ENCODE measurements around the gene MSRB1. TPM values are rescaled to one million over a fixed set of nuclear protein-coding genes. Genes with fewer than 3 reads are reported as not detected.
"Not testable (repeated sequence)": the region's sequence is repeated elsewhere in the genome, so short reads cannot be mapped to it uniquely, and the experiment has no call there.

MSRB1 gene
- total RNA-seq, 1 experiment from 2014 or later = 31.7 TPM

- DNase-seq (ENCODE audit: low spot score) = not testable (repeated sequence)
These were observed 19.5 kb upstream of the MSRB1 start for GRCh38 chr16:1962161-1963153.

DNA sequence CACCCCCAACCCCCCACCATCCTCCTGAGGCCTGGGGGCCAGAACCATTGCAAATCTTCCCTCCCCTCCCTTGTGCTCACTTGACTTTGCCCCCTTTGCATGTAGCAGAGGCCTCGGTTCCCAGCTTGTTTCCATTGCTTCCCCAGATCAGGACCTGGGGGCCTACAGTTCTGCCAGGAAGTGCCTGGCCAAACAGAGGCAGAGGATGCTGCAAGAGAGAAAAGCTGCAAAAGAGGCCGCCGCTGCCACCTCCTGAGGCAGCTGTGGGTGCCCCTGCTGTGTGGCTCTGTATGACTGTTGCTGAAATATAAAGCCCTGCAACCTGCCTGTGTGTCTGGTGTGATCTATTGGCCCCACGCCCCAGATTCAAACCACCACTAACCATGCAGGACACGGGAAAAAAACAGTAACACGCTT is 18.7 kb upstream of the MSRB1 start:
- peak; percentile 19 for DNase-seq (ENCODE audit: low spot score)

DNA sequence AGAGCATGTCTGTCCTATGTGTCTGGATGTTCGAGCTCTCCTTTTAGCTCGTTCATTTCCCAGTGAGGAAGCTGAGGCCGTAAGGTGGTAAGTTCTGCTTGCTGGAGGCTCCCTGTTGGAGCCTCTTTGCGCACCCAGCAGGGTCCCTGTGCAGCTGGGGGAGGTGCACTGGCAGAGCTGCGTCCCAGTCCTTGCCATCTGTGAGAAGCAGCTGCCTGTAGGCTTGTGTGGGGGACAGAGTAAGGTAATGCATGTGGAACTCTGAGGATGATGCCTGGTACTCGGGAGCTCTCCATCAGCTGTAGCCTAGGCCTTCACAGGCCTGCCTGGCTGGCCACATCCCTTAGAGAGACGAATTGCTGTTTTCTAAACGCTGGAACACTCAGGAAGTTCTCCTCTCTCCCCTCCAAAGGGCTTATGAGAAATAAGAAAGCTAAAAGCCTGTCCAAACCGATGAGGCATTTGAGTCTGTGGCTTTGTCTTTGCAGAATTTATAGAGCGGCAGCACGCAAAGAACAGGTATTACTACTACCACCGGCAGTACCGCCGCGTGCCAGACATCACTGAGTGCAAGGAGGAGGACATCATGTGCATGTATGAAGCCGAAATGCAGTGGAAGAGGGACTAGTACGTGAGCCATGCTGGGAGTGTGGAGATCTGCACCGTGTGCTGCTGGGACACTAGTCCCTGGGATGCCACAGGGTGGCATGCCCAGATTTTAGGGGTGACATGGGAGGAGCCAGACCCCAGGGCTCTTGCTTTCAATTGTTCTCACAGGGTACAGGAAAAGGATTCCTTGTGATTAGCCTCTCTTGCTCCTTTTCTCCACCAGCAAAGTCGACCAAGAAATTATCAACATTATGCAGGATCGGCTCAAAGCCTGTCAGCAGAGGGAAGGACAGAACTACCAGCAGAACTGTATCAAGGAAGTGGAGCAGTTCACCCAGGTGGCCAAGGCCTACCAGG is 17.9 kb upstream of the MSRB1 start:
- peak; percentile 77 for DNase-seq (ENCODE audit: low spot score)

DNA sequence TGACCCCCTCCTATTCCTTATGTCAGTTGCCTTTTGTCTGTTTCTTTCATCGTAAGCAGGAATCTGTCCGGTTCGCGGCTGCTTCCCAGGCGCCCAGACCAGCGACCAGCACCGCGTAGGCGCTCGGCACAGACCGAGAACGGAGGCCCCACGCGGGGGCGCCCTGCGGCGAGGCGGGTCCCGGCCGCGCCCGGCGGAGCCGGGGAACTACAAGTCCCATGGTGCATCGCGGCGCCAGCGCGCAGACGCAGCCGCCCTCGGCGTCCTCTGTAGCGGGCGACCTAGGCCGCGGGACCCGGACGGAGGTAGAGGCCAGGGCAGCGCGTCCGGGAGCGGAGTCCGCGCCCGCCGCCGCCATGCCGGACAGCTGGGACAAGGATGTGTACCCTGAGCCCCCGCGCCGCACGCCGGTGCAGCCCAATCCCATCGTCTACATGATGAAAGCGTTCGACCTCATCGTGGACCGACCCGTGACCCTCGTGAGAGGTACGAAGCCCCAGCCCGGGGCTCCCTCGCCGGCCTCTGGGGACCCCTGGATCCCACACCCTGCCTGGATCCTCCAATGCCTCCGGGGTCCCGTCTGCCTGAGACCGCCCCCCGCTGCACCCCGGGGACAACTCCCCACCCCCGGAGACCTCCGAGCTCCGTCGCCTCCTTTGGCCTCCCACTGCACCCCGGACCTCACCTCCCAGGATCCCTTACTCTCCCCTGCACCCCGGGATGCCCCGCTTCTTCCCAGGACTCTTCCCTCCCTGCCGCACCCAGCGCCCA is 16.5 kb upstream of the MSRB1 start, which contains the start of gene NDUFB10:
TSS of gene NDUFB10 (plus strand) at position 270 of the 771 bp plus-strand sequence. CDS start at position 357, 87 bp downstream.
- peak; percentile 94 for DNase-seq (ENCODE audit: low spot score)

DNA sequence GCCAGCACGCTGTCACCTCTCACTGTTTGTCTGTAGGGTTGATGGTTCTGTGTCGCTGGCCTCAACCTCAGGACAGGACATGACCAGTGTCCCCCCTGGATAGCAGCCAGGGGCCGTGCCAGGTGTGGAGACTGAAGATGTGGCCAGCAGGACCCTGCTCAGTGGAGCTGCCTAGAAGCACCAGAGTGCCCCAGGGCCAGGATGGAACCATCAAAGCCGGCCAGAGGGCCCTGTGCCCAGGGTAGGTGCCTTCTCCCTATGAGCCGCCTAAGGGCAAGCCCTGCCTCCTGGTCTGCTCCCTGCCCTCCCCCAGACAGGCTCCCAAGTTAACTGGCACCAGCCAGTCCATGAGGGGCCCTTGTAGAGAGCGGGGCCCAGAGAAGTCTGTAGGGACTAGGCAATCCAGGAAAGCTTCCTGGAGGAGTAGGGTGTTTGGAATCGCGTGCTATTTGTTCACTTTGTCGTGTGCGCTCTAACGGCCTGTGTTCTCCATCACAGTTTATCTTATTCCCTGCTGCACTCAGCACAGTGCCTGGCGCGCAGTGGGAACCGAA is 15.8 kb upstream of the MSRB1 start:
- no peak for DNase-seq (ENCODE audit: low spot score)

GRCh38 chr16:1958143-1958491 is 15.1 kb upstream of the MSRB1 start:
- not testable (repeated sequence) for DNase-seq (ENCODE audit: low spot score)

GRCh38 chr16:1957434-1958142 is 14.6 kb upstream of the MSRB1 start:
- not testable (repeated sequence) for DNase-seq (ENCODE audit: low spot score)

DNA sequence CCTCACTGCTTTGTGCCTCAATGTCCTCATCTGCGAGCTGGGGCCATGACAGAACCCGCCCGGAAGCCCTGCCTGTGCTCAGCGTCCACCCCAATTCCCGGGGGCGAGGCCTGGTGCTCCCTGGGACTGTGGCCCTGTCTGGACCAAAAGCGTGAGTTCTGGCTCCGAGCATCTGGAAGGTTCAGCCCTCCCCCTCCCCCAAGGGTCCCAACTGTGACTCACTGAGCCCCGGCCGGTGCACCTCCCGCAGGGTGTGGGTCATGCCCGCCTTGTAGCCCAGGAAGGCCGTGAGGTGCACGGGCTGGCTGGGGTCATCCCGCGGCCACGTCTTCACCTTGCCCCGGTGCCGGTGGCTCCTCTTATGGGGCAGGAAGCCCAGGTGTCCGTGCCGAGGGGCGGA is 10.7 kb upstream of the MSRB1 start:
- DNase-seq (ENCODE audit: low spot score) = no peak

GRCh38 chr16:1950559-1950958 is 7.6 kb upstream of the MSRB1 start:
- DNase-seq (ENCODE audit: low spot score) = no peak

DNA sequence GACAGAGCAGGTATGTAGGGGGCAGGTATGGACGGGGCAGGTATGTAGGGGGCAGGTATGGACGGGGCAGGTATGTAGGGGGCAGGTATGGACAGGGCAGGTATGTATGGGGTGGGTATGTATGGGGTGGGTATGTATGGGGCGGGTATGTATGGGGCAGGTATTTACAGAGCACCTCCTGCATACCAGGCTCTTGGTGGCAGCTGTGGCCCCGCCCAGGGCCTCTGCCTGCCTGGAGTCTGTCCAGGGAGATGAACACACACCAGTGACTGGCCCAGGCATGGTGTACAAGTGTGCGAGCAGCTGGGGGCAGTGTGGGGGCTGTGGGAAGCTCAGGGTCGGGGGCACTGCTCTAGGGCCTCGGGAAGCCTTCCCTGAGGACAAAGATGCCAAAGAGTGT is 7.0 kb upstream of the MSRB1 start:
- peak; percentile 48 for DNase-seq (ENCODE audit: low spot score)

DNA sequence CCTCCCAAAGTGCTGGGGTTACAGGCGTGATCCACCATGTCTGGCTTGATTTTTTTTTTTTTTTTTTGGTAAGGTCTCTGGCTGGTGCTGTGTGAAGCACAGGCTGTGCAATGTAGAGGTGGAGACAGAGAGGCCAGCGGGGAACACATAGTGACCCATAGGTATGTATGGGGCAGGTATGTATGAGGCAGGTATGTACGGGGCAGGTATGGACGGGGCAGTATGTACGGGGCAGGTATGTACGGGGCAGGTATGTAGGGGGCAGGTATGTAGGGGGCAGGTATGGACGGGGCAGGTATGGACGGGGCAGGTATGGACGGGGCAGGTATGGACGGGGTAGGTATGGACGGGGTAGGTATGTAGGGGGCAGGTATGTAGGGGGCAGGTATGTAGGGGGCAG is 6.5 kb upstream of the MSRB1 start:
- no peak for DNase-seq (ENCODE audit: low spot score)

DNA sequence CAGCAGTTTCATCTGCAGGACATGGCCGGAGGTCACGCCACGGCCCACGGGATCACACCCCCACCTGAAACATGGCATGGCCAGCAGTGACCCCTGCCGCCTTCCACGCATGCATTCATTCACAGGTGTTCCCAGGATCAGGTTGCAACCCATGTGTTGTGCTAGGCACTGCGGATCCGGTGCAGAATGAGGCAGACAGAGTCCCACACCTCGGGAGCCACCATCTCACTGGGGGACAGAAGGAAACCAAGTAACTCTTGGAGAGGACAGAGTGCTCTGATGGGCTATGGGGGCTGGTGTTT is 4.3 kb upstream of the MSRB1 start:
- no peak for DNase-seq (ENCODE audit: low spot score)

- no peak for DNase-seq (ENCODE audit: low spot score)
These were observed 3.7 kb upstream of the MSRB1 start for GRCh38 chr16:1946495-1947368.

- no peak for DNase-seq (ENCODE audit: low spot score)
These were observed 2.8 kb upstream of the MSRB1 start for GRCh38 chr16:1945559-1946391.

- DNase-seq (ENCODE audit: low spot score) = no peak
These were observed 1.7 kb upstream of the MSRB1 start for GRCh38 chr16:1944612-1945199.

GRCh38 chr16:1942047-1942809 is 771 bp downstream of the MSRB1 start:
- peak; percentile 23 for DNase-seq (ENCODE audit: low spot score)
